Astrocyte (in vitro differentiated cells and primary cell): ENCODE data around the gene PET100. TPM values are rescaled to one million over a fixed set of nuclear protein-coding genes. Genes with fewer than 3 reads are reported as not detected.

Experiments
- DNase-seq: peaks from one replicate; pipeline ENCODE4 v3.0.0-alpha.2; 2010; ENCODE audit warnings: low read depth
- FAIRE-seq: peaks from 2 replicates; lab custom pipeline; 2011; peaks lifted over from hg19 to GRCh38; lab: Jason Lieb, UNC
- H2AFZ ChIP-seq: 2 replicates; pipeline ENCODE4 v1.6.0; 2012; ENCODE audit warnings: low read depth, low read length, inconsistent platforms
- H3K27ac ChIP-seq: 2 replicates; pipeline ENCODE4 v1.5.1; 2011; ENCODE audit warnings: low read depth, low read length, inconsistent platforms
- H3K27me3 ChIP-seq: 2 replicates; pipeline ENCODE4 v1.6.0; 2011; ENCODE audit warnings: low read length, inconsistent platforms; ENCODE audit not compliant: insufficient read depth
- H3K36me3 ChIP-seq: 2 replicates; pipeline ENCODE4 v1.5.1; 2011; ENCODE audit warnings: low read length, inconsistent platforms; ENCODE audit not compliant: insufficient read depth
- H3K4me1 ChIP-seq: 2 replicates; pipeline ENCODE4 v1.5.1; 2011; ENCODE audit warnings: low read length, inconsistent platforms; ENCODE audit not compliant: insufficient read depth
- H3K4me2 ChIP-seq: 2 replicates; pipeline ENCODE4 v1.6.0; 2012; ENCODE audit warnings: low read length, inconsistent platforms
- H3K4me3 ChIP-seq: 2 replicates; pipeline ENCODE4 v1.5.1; 2011; ENCODE audit warnings: low read depth, mild to moderate bottlenecking, low read length, inconsistent platforms; ENCODE audit not compliant: insufficient read depth
- H3K79me2 ChIP-seq: 2 replicates; pipeline ENCODE4 v1.6.0; 2012; ENCODE audit warnings: mild to moderate bottlenecking, low read length, inconsistent platforms; ENCODE audit not compliant: insufficient read depth
- H3K9ac ChIP-seq: 2 replicates; pipeline ENCODE4 v1.6.0; 2012; ENCODE audit warnings: mild to moderate bottlenecking, low read length, inconsistent platforms
- H3K9me3 ChIP-seq: 2 replicates; pipeline ENCODE4 v1.5.1; 2012; ENCODE audit warnings: low read depth, mild to moderate bottlenecking, low read length, inconsistent platforms; ENCODE audit not compliant: insufficient read depth
- H4K20me1 ChIP-seq: 2 replicates; pipeline ENCODE4 v1.6.0; 2012; ENCODE audit warnings: low read length, inconsistent platforms; ENCODE audit not compliant: insufficient read depth
- H3K27ac Mint-ChIP-seq: one replicate; pipeline ENCODE4 v1.8.0; 2021; ENCODE audit warnings: mild to moderate bottlenecking, mixed read lengths; ENCODE audit not compliant: unreplicated experiment
- H3K27me3 Mint-ChIP-seq: one replicate; pipeline ENCODE4 v1.8.0; 2021; ENCODE audit warnings: low read depth, mixed read lengths; ENCODE audit not compliant: unreplicated experiment
- H3K36me3 Mint-ChIP-seq: one replicate; pipeline ENCODE4 v1.8.0; 2021; ENCODE audit warnings: low read depth, mixed read lengths; ENCODE audit not compliant: unreplicated experiment
- H3K4me1 Mint-ChIP-seq: one replicate; pipeline ENCODE4 v1.8.0; 2021; ENCODE audit warnings: low read depth, mixed read lengths; ENCODE audit not compliant: unreplicated experiment
- H3K4me3 Mint-ChIP-seq: one replicate; pipeline ENCODE4 v1.8.0; 2021; ENCODE audit warnings: mild to moderate bottlenecking, moderate library complexity, mixed read lengths; ENCODE audit not compliant: unreplicated experiment
- H3K9me3 Mint-ChIP-seq: one replicate; pipeline ENCODE4 v1.8.0; 2021; ENCODE audit warnings: mild to moderate bottlenecking, mixed read lengths; ENCODE audit not compliant: unreplicated experiment
- CTCF ChIP-seq: IDR thresholded peaks from 2 replicates; pipeline ENCODE4 v1.5.1; 2011; ENCODE audit warnings: low read depth, mild to moderate bottlenecking, inconsistent platforms, low read length, moderate library complexity; ENCODE audit not compliant: insufficient read depth
- EZH2 ChIP-seq: IDR thresholded peaks from 2 replicates; pipeline ENCODE4 v1.6.1; 2012; ENCODE audit warnings: mild to moderate bottlenecking, low read length, inconsistent platforms; ENCODE audit not compliant: insufficient read depth
- total RNA-seq: library from RNA; stranded (reverse); gene quantifications from 2 replicates; pipeline ENCODE4 v1.2.1, GENCODE V29; 2021

Gene PET100
- total RNA-seq, 1 donor from 2014 or later = 95.8 TPM

GRCh38 chr19:7618771-7619510 lies 10.7 kb upstream of the PET100 start:
- Mint-ChIP-seq H3K27me3 (no peaks in the 10 kb centered on the region), H3K4me3 (no peak overlapping the region), H3K4me1 (peaks cover 4% of the 10 kb centered on the region), H3K27ac (no peak overlapping the region), H3K9me3 (no peaks in the 10 kb centered on the region), H3K36me3 (peaks cover 18% of the 10 kb centered on the region)
- H2AFZ ChIP-seq = no peak overlapping the region
- no peak for FAIRE-seq
- no peak for DNase-seq
- no peak for TF ChIP-seq CTCF
- TF ChIP-seq EZH2 = no peak
- H3K27me3 ChIP-seq = no peaks in the 10 kb centered on the region
- H4K20me1 ChIP-seq = no peaks in the 10 kb centered on the region
- no peaks in the 10 kb centered on the region for H3K79me2 ChIP-seq
- H3K27ac ChIP-seq = no peak overlapping the region
- H3K9ac ChIP-seq = no peak overlapping the region
- no peaks in the 10 kb centered on the region for H3K4me1 ChIP-seq
- peaks cover 4% of the 10 kb centered on the region for H3K36me3 ChIP-seq
- no peak overlapping the region for H3K4me2 ChIP-seq
- no peak overlapping the region for H3K4me3 ChIP-seq
- no peaks in the 10 kb centered on the region for H3K9me3 ChIP-seq

- Mint-ChIP-seq H3K27me3 (no peaks in the 10 kb centered on the region), H3K9me3 (no peaks in the 10 kb centered on the region), H3K27ac (no peak overlapping the region), H3K4me1 (peaks cover 4% of the 10 kb centered on the region), H3K4me3 (no peak overlapping the region), H3K36me3 (peaks cover 15% of the 10 kb centered on the region)
- no peak for TF ChIP-seq EZH2
- TF ChIP-seq CTCF = no peak
- no peaks in the 10 kb centered on the region for H3K27me3 ChIP-seq
- no peak overlapping the region for H3K4me3 ChIP-seq
- no peak overlapping the region for H3K27ac ChIP-seq
- H3K4me1 ChIP-seq = no peaks in the 10 kb centered on the region
- no peaks in the 10 kb centered on the region for H4K20me1 ChIP-seq
- H2AFZ ChIP-seq = no peak overlapping the region
- DNase-seq (no peak), FAIRE-seq (no peak)
- H3K36me3 ChIP-seq = peaks cover 4% of the 10 kb centered on the region
- H3K9ac ChIP-seq = no peak overlapping the region
- no peaks in the 10 kb centered on the region for H3K9me3 ChIP-seq
- H3K4me2 ChIP-seq = no peak overlapping the region
- H3K79me2 ChIP-seq = no peaks in the 10 kb centered on the region
Observed at GRCh38 chr19:7619671-7620441, 9.7 kb upstream of the PET100 start.
